Measurements from ENCODE around the gene TMEM35B. TPM values are rescaled to one million over a fixed set of nuclear protein-coding genes. Genes with fewer than 3 reads are reported as not detected.

The TMEM35B gene
- total RNA-seq, 1 experiment from 2014 or later = 8.7 TPM

GRCh38 chr1:35001743-35002142 is 16.6 kb upstream of the TMEM35B start:
- CTCF ChIA-PET = no interaction called here
- no peaks in the 10 kb centered on the region for H3K9me3 Mint-ChIP-seq
- no peak overlapping the region for H3K27ac Mint-ChIP-seq
- TF ChIP-seq ZNF512 (CRISPR knock-in tag; IDR thresholded peaks at IDR 0.05; ENCODE audit: borderline replicate concordance) = no peak
- no peak for TF ChIP-seq CREB1 (CRISPR knock-in tag; IDR thresholded peaks at IDR 0.05)
- no peak for DNase-seq (ENCODE audit: low spot score)
- no peaks in the 10 kb centered on the region for H3K27me3 Mint-ChIP-seq (ENCODE audit: low read depth)
- no peaks in the 10 kb centered on the region for H3K4me1 Mint-ChIP-seq
- ATAC-seq = no peak
- POLR2A ChIA-PET = interaction anchor here (0.6 kb wide), 1 partner anchor 77 kb away, joined by 6 read pairs; no protein-coding TSS in a partner anchor
- no peak overlapping the region for H3K4me3 Mint-ChIP-seq
- H3K36me3 Mint-ChIP-seq = 0 out of 2 replicates have a peak, but pooled peaks cover 3% of the 10 kb centered on the region

- no peaks in the 10 kb centered on the region for H3K9me3 Mint-ChIP-seq
- ATAC-seq (no peak), DNase-seq (ENCODE audit: low spot score) (no peak)
- no peak overlapping the region for H3K27ac Mint-ChIP-seq
- POLR2A ChIA-PET = no interaction called here
- H3K27me3 Mint-ChIP-seq (ENCODE audit: low read depth) = no peaks in the 10 kb centered on the region
- no peaks in the 10 kb centered on the region for H3K4me1 Mint-ChIP-seq
- H3K4me3 Mint-ChIP-seq = no peak overlapping the region
- no peaks in the 10 kb centered on the region for H3K36me3 Mint-ChIP-seq
- CTCF ChIA-PET = no interaction called here
- TF ChIP-seq CREM (CRISPR knock-in tag; IDR thresholded peaks at IDR 0.05) (no peak), ZNF317 (CRISPR knock-in tag; IDR thresholded peaks at IDR 0.05; ENCODE audit: borderline replicate concordance, low read depth) (no peak), EMX1 (CRISPR knock-in tag; IDR thresholded peaks at IDR 0.05) (no peak), ESRRA (CRISPR knock-in tag; IDR thresholded peaks at IDR 0.05; ENCODE audit: borderline replicate concordance) (no peak), ZNF138 (CRISPR knock-in tag; conservative IDR thresholded peaks at IDR 0.05) (no peak), FOXP1 (CRISPR knock-in tag; IDR thresholded peaks at IDR 0.05; ENCODE audit: borderline replicate concordance) (no peak), ZNF532 (CRISPR knock-in tag; IDR thresholded peaks at IDR 0.05; ENCODE audit: borderline replicate concordance) (no peak), ATF2 (CRISPR knock-in tag; IDR thresholded peaks at IDR 0.05; ENCODE audit: borderline replicate concordance, low read depth) (no peak), PRDM15 (CRISPR knock-in tag; IDR thresholded peaks at IDR 0.05) (no peak), ZBTB43 (CRISPR knock-in tag; IDR thresholded peaks at IDR 0.05) (no peak), USF1 (CRISPR knock-in tag; IDR thresholded peaks at IDR 0.05) (no peak), ZNF121 (CRISPR knock-in tag; IDR thresholded peaks at IDR 0.05) (no peak), ARID4B (CRISPR knock-in tag; IDR thresholded peaks at IDR 0.05; ENCODE audit: borderline replicate concordance) (no peak), ATF3 (CRISPR knock-in tag; conservative IDR thresholded peaks at IDR 0.05) (no peak)
Observed at GRCh38 chr1:34994878-34995277, 9.7 kb upstream of the TMEM35B start.
